Choroid plexus epithelial cell (primary cell): ENCODE data around the gene GSDME.

Experiments used
- DNase-seq: peaks from one replicate; pipeline ENCODE4 v3.0.0-alpha.2; 2010; ENCODE audit warnings: low read depth
- H3K4me3 ChIP-seq: 2 replicates; pipeline ENCODE4 v1.5.1; 2011; ENCODE audit warnings: low read depth, mild to moderate bottlenecking, control low read depth, low read length, moderate library complexity
- CTCF ChIP-seq: conservative IDR thresholded peaks from 2 replicates; pipeline ENCODE4 v1.5.1; 2011; ENCODE audit warnings: low read depth, mild to moderate bottlenecking, control low read depth, inconsistent platforms, low read length, moderate library complexity

Gene GSDME

DNA sequence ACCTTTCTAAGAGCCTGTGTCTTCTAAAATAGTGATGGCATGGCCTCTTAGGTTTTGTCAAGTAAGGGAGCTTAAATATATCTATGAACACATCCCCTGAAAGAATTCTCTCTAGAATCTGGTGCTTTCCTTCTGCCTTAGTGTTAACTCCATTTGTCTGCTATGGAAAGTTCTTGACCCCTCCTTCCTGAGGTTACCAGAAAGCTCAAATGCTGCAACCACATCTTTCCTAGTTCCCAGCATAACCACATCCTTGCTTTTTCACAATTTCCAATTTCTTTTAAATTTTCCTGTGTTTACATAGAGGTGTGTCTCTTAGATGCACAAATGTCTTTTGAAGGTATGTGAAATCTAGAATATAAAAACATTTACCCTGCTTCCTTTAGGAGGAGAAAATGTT, 16.4 kb upstream of the GSDME start:
- no peak overlapping the region for H3K4me3 ChIP-seq
- DNase-seq: peak; percentile 46
- no peak for TF ChIP-seq CTCF

DNA sequence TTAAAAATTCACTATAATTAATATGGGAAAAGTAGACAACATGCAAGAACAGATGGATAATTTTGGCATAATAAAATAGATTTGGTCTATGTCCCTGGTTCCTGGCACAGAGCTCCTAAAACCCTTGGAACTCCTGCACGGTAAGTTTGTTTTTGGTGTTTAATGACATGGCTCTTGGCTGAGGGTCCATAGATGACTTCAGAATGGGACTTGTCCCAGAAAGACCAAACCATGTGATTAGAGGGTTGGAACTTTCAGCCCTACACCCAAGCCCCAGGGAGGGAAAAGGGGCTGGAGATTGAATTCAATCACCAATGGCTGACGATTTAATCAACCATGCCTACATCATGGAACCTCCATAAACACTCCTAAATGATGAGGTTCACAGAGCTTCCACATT, 12.6 kb upstream of the GSDME start:
- H3K4me3 ChIP-seq: no peak overlapping the region
- TF ChIP-seq CTCF: no peak
- no peak for DNase-seq

GRCh38 chr7:24769014-24769830, 12.0 kb upstream of the GSDME start:
- no peak for DNase-seq
- H3K4me3 ChIP-seq: no peak overlapping the region
- TF ChIP-seq CTCF: no peak

GRCh38 chr7:24767878-24768569, 10.8 kb upstream of the GSDME start:
- DNase-seq: no peak
- H3K4me3 ChIP-seq: no peak overlapping the region
- TF ChIP-seq CTCF: no peak

DNA sequence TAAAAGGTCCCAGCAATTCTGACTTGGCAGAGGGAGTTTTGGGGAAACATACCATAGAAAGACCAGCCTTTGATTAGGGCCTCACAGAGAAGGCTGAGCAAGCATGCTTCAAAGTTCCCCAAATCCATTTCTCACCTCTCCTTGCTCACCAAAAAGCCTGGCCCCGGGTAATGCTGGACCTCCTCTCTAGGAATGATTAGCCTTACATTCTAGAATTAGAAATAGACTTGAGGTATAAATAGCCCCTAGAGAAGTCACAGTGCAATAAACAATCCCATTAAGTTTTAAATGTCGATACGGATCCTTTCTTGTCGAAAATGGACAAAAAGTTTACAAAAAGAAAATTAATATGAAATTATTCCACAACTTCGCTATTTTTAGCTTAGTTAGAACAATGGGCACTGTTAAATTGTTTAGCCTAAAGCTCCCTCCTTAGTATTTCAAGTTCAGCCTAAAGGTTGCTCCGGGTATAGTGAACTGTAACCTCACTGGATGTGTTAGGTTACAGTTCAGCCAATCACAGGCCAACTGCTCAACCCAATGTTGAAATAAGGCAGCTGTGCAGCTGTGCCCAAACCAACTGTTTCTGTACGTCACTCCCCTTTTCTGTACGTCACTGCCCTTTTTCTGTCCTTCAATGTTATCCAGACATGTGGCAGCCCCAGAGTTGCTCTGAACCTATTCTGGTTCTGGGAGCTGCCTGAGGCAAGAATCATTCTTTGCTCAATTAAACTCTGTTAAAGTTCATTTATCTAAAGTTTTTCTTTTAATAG, 7.9 kb upstream of the GSDME start:
- peak; percentile 19 for DNase-seq
- H3K4me3 ChIP-seq: no peak overlapping the region
- TF ChIP-seq CTCF: no peak

DNA sequence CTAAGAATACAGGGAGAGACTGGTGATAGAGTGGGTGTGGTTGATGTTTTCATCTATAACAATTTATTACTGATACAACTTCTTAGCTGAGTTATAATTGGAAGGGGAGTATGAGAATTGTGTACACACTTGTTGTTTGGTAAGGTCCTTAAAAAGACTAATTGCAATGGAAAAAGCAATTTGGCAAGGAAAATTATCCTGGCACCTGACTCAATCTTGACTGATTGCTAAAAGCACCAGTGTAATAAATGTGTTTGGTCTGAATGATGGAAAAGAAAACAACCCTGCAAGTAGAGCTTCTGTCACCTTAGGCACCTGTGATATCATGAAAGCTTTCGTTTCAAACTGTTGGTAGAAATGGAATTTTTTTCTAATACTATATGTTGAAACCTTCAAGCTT, 6.7 kb upstream of the GSDME start:
- no peak for DNase-seq
- no peak for TF ChIP-seq CTCF
- H3K4me3 ChIP-seq: no peak overlapping the region
